Measurements from ENCODE around the gene AQP12A. TPM values are rescaled to one million over a fixed set of nuclear protein-coding genes. Genes with fewer than 3 reads are reported as not detected.

The AQP12A gene
- total RNA-seq, 4 donors from 2014 or later: not detected

- TF ChIP-seq CTCF (IDR thresholded peaks at IDR 0.05) (no peak), POLR2A (IDR thresholded peaks at IDR 0.05) (no peak)
- intact Hi-C loops (cut with DNase I; ENCODE audit: low total_unique reads): no loop called here
- no peaks in the 10 kb centered on the region for H3K9me3 ChIP-seq
- no peak overlapping the region for H3K4me3 ChIP-seq
- H3K27me3 ChIP-seq: no peaks in the 10 kb centered on the region
- H3K36me3 ChIP-seq: no peaks in the 10 kb centered on the region
- no peaks in the 10 kb centered on the region for H3K4me1 ChIP-seq
- DNase-seq: no peak
- no peak overlapping the region for H3K27ac ChIP-seq
Observed at GRCh38 chr2:240722376-240722775, 30.7 kb downstream of the AQP12A start.

- TF ChIP-seq POLR2A (IDR thresholded peaks at IDR 0.05) (no peak), CTCF (IDR thresholded peaks at IDR 0.05) (no peak)
- no peaks in the 10 kb centered on the region for H3K27me3 ChIP-seq
- no peak for DNase-seq
- H3K9me3 ChIP-seq: no peaks in the 10 kb centered on the region
- H3K36me3 ChIP-seq: no peaks in the 10 kb centered on the region
- intact Hi-C loops (cut with DNase I; ENCODE audit: low total_unique reads): no loop called here
- no peaks in the 10 kb centered on the region for H3K4me1 ChIP-seq
- no peak overlapping the region for H3K27ac ChIP-seq
- H3K4me3 ChIP-seq: no peak overlapping the region
Observed at GRCh38 chr2:240722796-240723735, 31.4 kb downstream of the AQP12A start.

GRCh38 chr2:240723851-240724250 is 32.2 kb downstream of the AQP12A start:
- H3K4me1 ChIP-seq: no peaks in the 10 kb centered on the region
- intact Hi-C loops (cut with DNase I; ENCODE audit: low total_unique reads): no loop called here
- no peaks in the 10 kb centered on the region for H3K36me3 ChIP-seq
- no peak overlapping the region for H3K27ac ChIP-seq
- H3K4me3 ChIP-seq: no peak overlapping the region
- no peaks in the 10 kb centered on the region for H3K9me3 ChIP-seq
- H3K27me3 ChIP-seq: no peaks in the 10 kb centered on the region
- TF ChIP-seq CTCF (IDR thresholded peaks at IDR 0.05) (no peak), POLR2A (IDR thresholded peaks at IDR 0.05) (no peak)
- no peak for DNase-seq

GRCh38 chr2:240724431-240724830 is 32.8 kb downstream of the AQP12A start:
- Histone ChIP-seq H3K27ac (no peak overlapping the region), H3K36me3 (no peaks in the 10 kb centered on the region), H3K27me3 (no peaks in the 10 kb centered on the region), H3K9me3 (no peaks in the 10 kb centered on the region), H3K4me3 (no peak overlapping the region), H3K4me1 (no peaks in the 10 kb centered on the region)
- TF ChIP-seq CTCF (IDR thresholded peaks at IDR 0.05) (no peak), POLR2A (IDR thresholded peaks at IDR 0.05) (no peak)
- intact Hi-C loops (cut with DNase I; ENCODE audit: low total_unique reads): no loop called here
- DNase-seq: no peak

GRCh38 chr2:240725266-240725665 is 33.6 kb downstream of the AQP12A start:
- no peak for DNase-seq
- intact Hi-C loops (cut with DNase I; ENCODE audit: low total_unique reads): no loop called here
- no peaks in the 10 kb centered on the region for H3K4me1 ChIP-seq
- H3K36me3 ChIP-seq: no peaks in the 10 kb centered on the region
- no peak overlapping the region for H3K4me3 ChIP-seq
- no peaks in the 10 kb centered on the region for H3K9me3 ChIP-seq
- H3K27ac ChIP-seq: no peak overlapping the region
- TF ChIP-seq CTCF (IDR thresholded peaks at IDR 0.05) (no peak), POLR2A (IDR thresholded peaks at IDR 0.05) (no peak)
- no peaks in the 10 kb centered on the region for H3K27me3 ChIP-seq

Measured in uterus (tissue), 4 donors.